ENCODE measurements around the gene AP4B1. TPM values are rescaled to one million over a fixed set of nuclear protein-coding genes. Genes with fewer than 3 reads are reported as not detected.

Gene AP4B1
- total and polyA plus RNA-seq, 9 of the 15 experiments (the other 6 are each of a cell fraction or from before 2014, with no cell fraction given) = 15.8 to 36.5 (median 24.6) TPM

DNA sequence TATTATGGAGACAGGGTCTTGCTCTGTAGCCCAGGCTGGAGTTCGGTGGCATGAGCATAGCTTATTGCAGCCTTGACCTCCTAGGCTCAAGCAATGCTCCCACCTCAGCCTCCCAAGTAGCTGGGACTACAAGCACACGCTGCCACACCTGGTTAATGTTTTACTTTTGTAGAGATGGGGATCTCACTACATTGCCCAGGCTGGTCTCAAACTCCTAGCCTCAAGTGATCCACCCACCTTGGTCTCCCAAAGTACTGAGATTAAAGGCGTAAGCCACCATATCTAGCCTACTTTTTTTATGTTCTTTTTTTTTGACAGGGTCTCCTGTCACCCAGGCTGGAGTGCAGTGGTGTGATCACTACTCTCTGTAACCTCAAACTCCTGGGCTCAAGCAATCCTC is 11.3 kb downstream of the AP4B1 start (continued):
- no peak for TF ChIP-seq RCOR1 (IDR thresholded peaks at IDR 0.05; ENCODE audit: borderline replicate concordance in 1 of 2, low read depth in 2 of 2, low read length in 2 of 2)
- TF ChIP-seq ZNF445 (CRISPR knock-in tag; IDR thresholded peaks at IDR 0.05; ENCODE audit: low read depth) = no peak
- TF ChIP-seq FOXA3 (CRISPR knock-in tag; conservative IDR thresholded peaks at IDR 0.05 in 1 of 2, IDR thresholded peaks at IDR 0.05 in 1 of 2) = no peak
- TF ChIP-seq, protein P1, sequence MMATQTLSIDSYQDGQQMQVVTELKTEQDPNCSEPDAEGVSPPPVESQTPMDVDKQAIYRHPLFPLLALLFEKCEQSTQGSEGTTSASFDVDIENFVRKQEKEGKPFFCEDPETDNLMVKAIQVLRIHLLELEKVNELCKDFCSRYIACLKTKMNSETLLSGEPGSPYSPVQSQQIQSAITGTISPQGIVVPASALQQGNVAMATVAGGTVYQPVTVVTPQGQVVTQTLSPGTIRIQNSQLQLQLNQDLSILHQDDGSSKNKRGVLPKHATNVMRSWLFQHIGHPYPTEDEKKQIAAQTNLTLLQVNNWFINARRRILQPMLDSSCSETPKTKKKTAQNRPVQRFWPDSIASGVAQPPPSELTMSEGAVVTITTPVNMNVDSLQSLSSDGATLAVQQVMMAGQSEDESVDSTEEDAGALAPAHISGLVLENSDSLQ (IDR thresholded peaks at IDR 0.05) = no peak
- TF ChIP-seq, protein P2, sequence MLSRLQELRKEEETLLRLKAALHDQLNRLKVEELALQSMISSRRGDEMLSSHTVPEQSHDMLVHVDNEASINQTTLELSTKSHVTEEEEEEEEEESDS (CRISPR knock-in tag; IDR thresholded peaks at IDR 0.05) = no peak
- TF ChIP-seq ZNF263 (CRISPR knock-in tag; IDR thresholded peaks at IDR 0.05; ENCODE audit: borderline replicate concordance) = no peak
- no peak for TF ChIP-seq POLR2AphosphoS5 (IDR thresholded peaks at IDR 0.05; ENCODE audit: control insufficient read depth, insufficient read depth, low read depth, low read length)
- TF ChIP-seq, protein P3, sequence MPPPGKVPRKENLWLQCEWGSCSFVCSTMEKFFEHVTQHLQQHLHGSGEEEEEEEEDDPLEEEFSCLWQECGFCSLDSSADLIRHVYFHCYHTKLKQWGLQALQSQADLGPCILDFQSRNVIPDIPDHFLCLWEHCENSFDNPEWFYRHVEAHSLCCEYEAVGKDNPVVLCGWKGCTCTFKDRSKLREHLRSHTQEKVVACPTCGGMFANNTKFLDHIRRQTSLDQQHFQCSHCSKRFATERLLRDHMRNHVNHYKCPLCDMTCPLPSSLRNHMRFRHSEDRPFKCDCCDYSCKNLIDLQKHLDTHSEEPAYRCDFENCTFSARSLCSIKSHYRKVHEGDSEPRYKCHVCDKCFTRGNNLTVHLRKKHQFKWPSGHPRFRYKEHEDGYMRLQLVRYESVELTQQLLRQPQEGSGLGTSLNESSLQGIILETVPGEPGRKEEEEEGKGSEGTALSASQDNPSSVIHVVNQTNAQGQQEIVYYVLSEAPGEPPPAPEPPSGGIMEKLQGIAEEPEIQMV (tag; conservative IDR thresholded peaks at IDR 0.05; ENCODE audit: low read depth) = no peak
- no peak for TF ChIP-seq TCF7L2 (IDR thresholded peaks at IDR 0.05; ENCODE audit: low read depth, low read length)
- no peak for TF ChIP-seq TEAD2 (tag; IDR thresholded peaks at IDR 0.05)
- TF ChIP-seq CBX1 (IDR thresholded peaks at IDR 0.05; ENCODE audit: low read depth) = no peak
- no peak for TF ChIP-seq ZNF146 (CRISPR knock-in tag; IDR thresholded peaks at IDR 0.05; ENCODE audit: unreplicated experiment)
- TF ChIP-seq SMAD1 (IDR thresholded peaks at IDR 0.05; ENCODE audit: low read depth, low read length, partially characterized antibody) = no peak

Data from K562 (cell line).